ENCODE data around the gene TMEM217.
"Not testable (repeated sequence)": the region's sequence is repeated elsewhere in the genome, so short reads cannot be mapped to it uniquely, and the experiment has no call there.

Gene TMEM217

DNA sequence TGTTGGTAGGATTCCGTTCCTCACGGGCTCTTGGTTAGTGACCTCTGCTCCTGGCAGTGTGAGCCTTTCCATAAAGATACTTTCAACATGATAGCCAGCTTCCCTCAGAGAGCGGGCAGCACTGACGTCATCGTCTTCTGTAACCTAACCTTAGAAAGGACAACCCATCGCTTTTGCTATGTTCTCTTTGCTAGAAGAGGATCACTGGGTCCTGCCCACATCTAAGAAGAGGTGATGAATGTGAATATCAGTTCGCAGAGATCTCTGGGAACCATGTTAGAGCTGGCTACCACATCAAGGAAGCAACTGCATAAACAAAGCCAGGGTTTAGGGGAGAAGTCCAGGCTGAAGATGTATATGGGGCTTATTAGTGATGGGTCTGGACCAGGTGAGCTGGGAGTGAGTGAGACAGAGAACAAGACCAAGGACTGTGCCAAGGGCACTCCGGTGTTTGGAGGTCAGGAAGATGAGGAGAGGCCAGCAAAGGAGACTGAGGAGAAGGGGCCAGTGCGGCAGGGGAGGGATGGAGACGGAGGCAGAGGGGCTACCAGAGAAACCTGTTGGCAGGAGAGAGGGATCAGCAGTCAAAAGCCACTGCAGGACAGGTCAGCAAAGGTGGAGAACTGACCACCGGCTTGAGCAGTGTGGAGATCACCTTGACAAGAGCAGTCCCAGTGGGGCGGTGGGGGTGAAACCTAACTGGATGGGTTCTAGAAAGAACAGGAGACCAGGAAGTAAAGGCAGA lies 48.3 kb downstream of the TMEM217 start:
- no peak for DNase-seq

DNA sequence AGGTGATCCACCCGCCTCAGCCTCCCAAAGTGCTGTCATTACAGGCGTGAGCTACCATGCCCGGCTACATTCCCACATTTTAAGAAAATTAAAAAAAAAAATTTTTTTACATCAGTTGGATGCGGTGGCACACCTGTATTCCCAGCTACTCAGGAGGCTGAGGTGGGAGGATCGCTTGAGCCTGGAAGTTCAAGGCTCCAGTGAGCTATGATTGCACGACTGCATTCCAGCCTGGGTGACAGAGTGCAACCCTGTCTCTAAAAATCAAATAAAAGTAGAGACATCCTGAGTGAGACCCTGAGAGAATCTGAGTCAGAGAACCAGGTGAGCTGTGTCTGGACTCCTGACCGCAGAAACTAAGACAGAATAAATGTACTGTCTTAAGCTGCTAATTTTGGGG lies 49.2 kb downstream of the TMEM217 start:
- no peak for DNase-seq

DNA sequence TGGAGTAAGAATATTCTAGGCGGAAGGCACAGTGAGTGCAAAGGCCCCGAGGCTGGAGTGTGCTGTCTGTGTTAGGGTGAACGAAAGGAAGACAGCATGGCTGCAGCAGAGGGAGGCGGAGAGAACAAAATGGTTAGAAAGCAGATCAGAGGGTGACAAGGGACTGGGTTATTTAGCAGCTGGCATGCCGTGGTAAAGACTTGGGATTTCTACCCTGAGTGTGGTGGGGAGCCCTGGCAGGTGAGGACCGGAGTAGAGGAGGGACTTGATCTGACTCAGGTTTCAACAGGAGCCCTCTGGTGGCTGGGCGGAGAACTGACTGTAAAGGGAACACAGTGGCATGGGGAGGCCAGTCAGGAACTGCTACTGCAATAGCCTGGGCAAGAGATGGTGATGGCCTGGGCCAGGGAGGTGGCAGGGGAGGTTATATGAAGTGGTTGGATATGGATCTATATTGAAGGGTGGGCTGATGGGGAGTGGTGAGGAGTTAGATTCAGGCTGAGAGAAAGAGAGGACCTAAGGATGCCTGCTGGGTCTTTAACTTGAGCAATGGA lies 50.0 kb downstream of the TMEM217 start:
- DNase-seq: peak in 11 of 14 donors; percentile 4 to 51 (median 31)

DNA sequence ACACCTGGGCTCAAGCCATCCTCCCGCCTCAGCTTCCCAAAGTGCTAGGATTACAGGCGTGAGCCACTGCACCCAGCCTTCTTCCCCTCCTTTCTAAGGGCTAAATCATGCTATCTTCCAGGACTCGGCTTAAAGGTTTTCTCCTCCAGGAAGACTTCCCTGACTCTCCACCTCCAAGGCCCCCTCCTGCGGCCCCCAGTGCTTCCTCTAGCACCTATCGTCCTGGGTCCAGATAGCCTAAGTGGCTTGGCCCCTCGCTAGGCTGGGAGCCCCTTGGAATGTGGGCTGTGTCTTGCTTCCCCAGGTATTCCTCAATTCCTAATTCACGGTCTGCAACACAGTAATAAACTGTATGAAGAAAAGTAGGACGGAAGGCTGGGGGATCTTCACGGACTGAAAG lies 51.3 kb downstream of the TMEM217 start:
- no peak for DNase-seq

DNA sequence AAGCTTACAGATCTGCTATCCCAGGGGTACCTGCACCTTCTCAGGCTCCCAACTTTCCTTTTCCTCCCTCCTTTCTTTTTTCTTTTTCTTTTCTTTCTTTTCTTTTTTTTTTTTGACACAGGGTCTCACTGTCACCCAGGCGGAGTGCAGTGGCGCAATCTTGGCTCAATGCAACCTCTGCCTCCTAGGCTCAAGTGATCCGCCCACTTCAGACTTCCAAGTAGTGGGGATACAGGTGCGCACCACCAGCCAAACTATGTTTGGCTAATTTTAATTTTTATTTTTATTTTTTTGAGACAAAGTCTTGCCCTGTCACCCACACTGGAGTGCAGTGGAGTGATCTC lies 52.0 kb downstream of the TMEM217 start:
- no peak for DNase-seq

DNA sequence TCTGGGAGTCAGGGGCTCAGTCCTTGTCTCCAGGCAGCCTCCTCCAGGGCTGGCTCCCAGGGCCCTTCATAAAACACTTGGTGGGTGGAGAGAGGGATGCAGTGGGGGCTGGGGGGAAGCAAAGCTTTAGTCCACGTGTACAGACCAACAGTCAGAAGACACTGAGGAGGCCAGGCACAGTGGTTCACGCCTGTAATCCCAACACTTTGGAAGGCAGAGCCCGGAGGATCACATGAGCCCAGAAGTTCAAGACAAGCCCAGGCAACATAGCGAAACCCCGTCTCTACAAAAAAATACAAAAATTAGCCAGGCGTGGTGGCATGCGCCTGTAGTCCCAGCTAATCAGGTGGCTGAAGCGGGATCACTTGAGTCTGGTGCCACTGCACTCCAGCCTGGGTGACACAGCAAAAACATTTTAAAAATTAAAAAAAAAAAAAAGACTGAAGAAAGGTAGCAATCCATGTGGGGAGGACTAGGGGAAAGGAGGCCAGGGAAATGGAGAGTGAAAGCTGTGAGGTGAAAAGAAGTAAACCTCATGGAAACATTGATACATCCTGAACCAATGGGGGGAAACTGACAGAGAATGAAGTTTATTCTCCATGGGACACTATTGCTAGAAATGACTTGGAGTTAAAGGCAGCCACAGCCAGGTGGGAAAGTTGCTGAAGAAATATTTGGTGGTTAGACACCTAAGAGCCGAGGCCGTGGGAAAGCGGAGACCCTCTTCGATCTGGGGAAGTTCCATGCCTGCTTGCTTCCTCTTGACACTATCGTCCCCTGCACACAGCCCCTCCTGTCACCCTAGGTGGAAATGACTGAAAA lies 52.6 kb downstream of the TMEM217 start:
- DNase-seq: no peak

DNA sequence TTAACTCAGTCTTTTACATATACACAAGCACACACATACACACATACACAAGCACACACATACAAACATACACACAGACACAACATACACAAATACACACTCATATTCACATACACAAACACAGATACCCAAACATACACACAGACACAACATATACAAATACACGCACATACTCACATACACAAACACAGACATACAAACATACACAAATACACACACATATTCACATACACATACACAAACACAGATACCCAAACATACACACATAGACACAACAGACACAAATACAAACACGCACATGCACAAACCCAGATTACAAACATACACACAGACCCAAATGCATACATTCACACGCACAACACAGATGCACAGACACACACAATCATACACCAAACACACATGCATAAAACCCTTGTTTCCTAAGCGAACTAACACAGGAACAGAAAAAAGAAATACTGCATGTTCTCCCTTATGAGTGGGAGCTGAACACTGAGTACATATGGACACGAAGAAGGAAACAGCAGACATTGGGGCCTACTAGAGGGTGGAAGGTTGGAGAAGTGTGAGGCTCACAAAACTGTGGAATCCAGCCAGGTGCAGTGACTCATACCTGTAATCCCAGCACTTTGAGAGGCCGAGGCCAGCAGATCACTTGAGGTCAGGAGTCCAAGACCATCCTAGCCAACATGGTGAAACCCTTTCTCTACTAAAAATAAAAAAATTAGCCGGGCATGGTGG lies 53.8 kb downstream of the TMEM217 start:
- DNase-seq: no peak

DNA sequence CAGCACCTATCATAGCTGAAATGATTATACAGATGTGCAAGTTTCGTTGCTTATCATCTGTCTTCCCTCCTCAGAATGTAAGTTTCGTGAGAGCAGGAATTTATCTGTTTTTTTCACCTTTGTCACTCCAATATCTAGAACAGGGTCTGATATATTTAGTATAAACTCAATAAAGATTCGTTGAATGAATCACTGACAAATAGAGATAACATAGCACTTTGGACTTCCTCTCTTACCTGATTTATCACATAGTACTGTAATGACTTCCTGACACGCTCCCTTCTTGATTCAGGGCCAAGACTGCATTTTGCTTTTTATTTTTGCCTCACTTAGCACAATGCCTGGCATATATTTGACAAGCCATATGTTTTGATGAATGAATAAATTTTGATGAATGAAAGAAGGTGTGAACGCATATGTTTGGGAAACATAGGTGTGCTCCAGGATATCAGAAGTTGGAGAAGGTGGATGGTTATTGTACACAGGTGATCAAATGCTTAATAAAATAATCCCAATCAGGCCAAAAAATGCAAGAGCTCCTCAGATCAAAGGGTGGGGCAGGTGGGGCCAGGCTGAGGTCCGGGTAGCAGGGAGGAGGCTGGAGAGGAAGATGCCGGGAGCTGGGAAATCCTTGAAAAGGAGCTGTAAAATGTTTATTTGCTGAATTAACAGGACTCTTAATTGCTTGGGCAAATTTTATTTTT lies 55.0 kb downstream of the TMEM217 start:
- no peak for DNase-seq

DNA sequence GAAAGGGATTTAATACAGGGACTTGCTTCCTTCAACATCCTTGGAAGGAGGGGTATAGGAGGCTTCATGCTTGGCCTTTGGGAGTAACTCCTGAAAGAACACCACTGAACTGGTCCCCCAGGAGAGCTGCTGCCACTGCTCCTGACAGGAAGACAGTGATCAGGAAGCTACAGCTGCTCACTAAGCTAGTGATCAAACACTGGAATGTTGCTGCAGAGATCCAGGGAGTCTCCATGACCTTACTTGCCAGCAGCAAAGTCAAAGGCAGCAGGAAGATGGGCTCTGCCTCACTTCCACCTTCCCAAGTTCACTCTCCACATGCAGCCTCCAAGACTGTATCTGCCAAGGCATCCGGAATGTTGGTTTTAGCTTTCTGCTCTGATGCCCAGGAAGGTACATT lies 56.2 kb downstream of the TMEM217 start:
- DNase-seq: no peak

DNA sequence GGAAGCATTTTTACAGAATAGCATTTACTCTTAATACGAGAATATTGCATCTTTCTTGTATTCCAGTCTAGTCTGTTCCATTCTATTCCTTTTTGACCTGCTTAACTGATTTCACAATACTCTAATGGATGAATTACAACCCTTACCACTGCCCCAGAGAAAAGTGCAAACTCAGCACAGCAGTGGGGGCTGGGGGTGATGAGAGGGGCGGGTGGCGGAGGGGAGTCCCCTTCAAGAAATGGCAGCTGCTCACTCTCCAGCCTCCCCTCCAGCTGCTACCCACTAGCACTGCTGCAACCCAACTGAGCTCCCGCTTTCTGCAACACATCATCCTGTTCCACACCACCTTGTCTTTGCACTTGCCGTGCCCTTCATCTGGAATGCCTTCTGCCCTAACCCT lies 57.9 kb downstream of the TMEM217 start:
- no peak for DNase-seq

DNA sequence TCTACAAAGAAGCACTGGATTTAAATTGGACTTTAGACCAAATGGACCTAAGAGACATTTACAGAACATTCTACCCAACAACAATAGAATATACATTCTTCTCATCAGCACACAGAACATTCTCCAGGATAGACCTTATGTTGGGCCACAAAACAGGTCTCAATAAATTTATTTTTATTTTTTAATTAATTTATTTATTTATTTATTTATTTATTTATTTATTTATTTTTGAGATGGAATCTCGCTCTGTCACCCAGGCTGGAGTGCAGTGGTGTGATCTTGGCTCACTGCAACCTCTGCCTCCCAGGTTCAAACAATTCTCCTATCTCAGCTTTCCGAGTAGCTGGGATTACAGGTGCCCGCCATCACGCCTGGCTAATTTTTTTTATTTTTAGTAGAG lies 61.5 kb downstream of the TMEM217 start:
- not testable (repeated sequence) for DNase-seq

DNA sequence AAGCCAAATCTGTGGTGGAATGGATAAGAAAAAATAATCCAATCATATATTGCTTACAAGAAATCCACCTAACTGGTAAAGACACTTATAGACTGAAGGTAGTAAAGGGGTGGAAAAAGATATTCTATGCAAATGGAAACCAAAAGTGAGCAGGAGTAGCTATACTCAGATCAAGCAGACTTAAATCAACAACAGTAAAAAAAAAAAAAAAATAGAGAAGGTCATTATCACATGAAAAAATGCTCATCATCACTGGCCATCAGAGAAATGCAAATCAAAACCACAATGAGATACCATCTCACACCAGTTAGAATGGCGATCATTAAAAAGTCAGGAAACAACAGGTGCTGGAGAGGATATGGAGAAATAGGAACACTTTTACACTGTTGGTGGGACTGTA lies 63.1 kb downstream of the TMEM217 start:
- not testable (repeated sequence) for DNase-seq

DNA sequence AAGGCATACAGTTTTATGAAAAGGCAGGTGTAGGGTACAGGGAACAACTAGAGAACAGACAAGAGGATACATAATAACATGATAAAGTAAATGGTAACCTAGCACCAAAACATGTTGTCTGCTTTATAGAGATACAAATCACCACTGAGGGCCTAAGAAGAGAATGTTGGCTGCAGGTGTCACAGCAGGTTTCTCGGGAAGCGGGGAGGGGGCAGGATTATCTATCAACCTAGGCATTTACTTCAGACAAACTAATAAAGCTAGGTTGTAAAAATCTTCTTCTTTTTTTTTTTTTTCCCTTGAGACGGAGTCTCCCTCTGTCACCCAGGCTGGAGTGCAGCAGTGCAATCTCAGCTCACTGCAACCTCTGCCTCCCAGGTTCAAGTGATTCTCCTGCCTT lies 65.3 kb downstream of the TMEM217 start:
- DNase-seq: no peak

DNA sequence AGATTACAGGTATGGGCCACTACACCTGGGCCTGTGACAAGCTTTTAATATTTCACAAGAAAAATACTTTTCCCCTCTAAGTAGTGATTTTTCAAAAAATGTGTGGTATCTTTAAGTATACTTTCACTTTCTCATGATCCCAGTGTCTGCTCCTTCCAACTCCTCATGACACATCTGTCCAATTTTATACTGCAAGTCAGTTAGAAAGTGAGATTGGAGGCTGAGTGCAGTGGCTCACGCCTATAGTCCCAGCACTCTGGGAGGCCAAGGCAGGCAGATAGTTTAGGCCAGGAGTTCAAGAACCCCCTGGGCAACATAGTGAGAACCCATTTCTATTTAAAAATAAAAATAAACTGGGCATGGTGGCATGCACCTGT lies 67.8 kb downstream of the TMEM217 start:
- no peak for DNase-seq

DNA sequence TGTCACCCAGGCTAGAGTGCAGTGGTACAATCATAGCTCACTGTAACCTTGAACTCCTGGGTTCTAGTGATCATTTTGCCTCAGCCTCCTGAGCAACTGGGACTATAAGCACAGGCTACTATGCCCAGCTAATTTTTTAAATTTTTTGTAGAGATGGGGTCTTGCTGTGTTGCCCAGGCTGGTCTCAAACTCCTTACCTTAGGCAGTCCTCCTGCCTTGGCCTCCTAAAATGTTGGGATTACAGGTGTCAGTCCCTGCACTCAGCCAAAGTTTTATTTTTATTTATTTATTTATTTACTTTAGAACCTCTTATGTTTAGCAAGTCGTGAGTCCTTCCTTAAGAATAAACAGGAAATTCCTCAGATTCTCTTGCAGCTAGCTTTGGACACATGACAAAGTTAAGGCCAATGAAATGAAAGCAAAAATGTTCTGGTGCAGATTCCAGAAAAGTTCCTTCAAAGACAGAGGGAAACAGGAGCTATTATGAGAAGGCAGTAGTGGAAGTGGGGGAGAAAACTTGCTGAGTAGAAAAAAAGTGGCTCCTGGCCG lies 68.9 kb downstream of the TMEM217 start:
- no peak for DNase-seq

DNA sequence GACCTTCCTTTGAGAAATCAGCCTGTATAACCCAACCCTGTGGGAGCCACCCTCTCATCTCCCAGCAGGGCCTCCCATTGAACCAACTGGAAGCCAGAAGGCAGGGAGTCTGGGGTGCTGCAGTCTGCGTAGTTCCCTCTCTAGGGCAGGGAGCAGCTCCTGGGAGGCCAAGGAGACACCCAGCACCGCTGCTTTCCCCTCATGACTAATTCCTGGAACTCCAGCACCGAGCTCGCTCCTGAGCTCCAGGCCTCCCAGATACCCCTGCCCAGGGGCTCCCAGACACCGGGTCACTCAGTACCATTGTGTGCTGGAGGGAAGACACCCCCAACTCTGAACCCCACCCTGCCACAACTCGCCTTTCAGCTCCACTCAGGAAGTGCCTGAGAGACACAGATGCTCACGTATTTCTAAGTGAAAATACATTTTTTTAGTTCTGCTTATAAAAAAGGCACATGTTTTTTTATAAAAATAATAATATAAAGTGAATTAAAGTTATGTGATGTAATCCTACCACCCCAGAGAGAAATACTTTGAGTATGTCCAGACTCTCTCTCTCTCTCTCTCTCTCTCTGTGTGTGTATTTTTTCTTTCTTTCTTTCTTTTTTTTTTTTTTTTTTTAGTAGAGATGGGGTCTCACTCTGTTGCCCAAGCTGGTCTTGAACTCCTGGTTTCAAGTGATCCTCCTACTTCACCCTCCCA lies 70.5 kb downstream of the TMEM217 start:
- no peak for DNase-seq

DNA sequence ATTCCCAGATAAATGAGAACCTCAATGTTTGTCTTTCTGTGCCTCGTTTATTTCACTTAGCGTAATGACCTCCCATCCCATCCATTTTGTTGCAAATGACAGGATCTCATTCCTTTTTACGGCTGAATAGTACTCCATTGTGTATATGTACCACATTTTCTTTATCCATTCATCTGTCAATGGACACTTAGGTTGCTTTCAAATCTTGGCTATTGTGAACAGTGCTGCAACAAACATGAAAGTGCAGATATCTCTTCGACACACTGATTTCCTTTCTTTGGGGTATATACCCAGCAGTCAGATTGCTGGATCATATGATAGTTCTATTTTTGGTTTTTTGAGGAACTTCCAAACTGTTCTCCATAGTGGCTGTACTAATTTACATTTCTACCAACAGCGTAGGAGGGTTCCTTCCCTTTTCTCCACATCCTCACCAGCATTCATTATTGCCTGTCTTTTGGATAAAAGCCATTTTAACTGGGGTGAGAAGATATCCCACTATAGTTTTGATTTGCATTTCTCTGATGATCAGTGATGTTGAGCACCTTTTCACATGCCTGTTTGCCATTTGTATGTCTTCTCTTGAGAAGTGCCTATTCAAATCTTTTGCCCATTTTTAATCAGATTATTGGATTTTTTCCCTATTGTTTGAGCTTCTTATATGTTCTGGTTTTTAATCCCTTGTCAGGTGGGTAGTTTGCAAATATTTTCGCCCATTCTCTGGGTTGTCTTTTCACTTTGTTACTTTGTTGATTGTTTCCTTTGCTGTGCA lies 71.8 kb downstream of the TMEM217 start:
- not testable (repeated sequence) for DNase-seq

DNA sequence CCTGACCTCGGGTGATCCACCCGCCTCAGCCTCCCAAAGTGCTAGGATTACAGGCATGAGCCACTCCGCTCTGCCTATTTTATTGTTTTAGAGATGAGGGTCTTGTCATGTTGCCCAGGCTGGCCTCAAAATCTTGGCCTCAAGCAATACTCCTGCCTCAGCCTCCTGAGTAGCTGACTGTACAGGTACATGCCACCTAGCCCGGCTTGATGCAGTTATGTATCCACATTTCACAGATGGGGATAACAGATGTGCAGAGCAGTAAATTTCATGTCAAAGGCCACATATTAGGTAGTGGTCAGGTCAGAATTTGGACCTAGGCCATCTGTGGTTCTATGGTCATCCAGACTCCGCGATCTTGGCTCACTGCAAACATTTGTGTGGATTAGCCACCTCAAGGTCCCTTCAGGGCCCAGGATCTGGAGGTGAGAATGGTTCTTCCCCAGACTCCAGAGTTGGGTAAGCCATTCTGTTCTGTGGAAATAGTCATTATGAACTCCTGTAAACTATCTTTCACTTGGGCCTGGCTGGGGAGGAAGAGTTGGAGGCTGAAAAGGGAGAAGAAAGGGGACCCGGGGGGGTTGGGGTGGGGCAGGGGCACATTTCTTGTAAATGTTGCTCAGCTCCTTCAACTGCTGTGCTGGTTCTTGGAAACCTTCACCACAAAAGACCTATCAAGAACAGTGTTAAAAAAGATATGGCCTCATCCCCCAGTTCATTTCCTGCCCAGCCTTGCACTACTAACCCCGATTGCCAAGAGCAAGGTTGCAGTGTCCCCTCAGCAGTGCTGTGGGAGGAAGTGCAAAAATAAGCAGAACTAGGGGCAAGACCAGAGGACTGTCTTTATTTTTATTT lies 75.0 kb downstream of the TMEM217 start:
- peak in 5 of 14 donors; percentile 7 to 37 (median 20) for DNase-seq

DNA sequence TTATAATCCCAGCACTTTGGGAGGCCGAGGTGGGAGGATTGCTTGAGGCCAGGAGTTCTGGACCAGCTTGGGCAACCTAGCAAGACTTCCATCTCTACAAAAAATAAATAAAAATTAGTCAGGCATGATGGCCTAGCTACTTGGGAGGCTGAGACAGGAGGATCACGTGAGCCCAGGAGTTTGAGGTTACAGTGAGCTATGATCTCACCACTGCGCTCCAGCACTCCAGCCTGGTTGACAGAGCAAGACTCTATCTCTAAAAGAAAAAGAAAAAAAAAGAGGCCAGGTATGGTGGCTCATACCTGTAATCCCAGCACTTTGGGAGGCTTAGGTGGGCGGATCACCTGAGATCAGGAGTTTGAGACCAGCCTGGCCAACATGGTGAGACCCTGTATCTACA lies 77.3 kb downstream of the TMEM217 start:
- DNase-seq: not testable (repeated sequence)

DNA sequence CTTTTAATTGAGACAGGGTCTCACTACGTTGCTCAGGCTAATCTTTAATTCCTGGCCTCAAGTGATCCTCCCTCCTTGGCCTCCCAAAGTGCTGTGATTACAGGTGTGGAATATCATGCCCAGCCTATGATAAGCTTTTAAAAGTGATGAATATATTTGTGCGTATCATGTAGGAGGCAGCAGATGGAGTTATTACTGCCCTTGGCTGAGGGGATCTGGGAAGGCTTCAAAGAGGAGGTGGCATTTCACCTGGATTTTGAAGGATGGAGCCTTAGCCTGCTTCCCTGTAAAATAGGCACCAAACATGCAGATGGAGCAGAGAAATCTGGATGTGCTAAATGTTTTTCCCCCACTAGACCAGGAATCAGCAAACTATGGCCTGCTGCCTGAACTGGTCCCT lies 77.9 kb downstream of the TMEM217 start:
- DNase-seq: no peak
